B cell (primary cell): ENCODE data around the gene SEC16B.
"Not testable (repeated sequence)": the region's sequence is repeated elsewhere in the genome, so short reads cannot be mapped to it uniquely, and the experiment has no call there.

Source experiments
- CTCF ChIP-seq: fragments of 200-600 bp; IDR thresholded peaks from one replicate; pipeline ENCODE4 v1.8.0; 2022; ENCODE audit warnings: antibody characterized with exemption, mild to moderate bottlenecking
- EZH2 ChIP-seq: IDR thresholded peaks from 2 replicates; pipeline ENCODE4 v1.6.1; 2012; ENCODE audit warnings: borderline replicate concordance, low read depth, mild to moderate bottlenecking, moderate library complexity, low read length; ENCODE audit not compliant: insufficient read depth, poor library complexity, severe bottlenecking

GRCh38 chr1:177986281-177986680, 16.4 kb upstream of the SEC16B start:
- TF ChIP-seq CTCF, EZH2: not testable (repeated sequence)
